GM18870 (cell line): Measurements from ENCODE around the gene GALNT14.

Source experiments
- ATAC-seq: cut with Tn5 transposase; IDR thresholded peaks from one replicate; pipeline ENCODE4 v1.9.1; 2021; ENCODE audit warnings: moderate library complexity; ENCODE audit not compliant: unreplicated experiment

GALNT14 gene

DNA sequence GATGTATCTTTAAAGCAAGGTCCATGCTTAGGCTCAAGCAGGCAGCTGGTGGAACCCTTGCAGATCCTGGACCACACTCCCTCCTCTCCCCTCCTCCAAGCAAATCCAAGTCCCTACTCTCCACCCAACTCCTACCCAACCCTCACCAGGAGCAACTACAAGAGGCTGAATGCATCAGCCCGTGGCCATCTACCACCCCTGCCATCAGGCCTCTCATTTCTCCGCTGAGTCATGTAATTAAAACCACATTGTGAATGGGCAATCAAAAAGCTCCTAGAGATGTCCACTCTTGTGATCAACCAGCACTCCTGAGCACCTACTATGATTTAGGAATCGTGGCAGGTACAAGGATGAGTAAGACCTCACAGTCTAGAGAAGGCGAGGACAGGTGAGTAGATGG lies 188.8 kb downstream of the GALNT14 start:
- ATAC-seq = no peak

- no peak for ATAC-seq
Observed at GRCh38 chr2:30948857-30949256, 189.4 kb downstream of the GALNT14 start.

- no peak for ATAC-seq
Observed at GRCh38 chr2:30948130-30948529, 190.1 kb downstream of the GALNT14 start.

DNA sequence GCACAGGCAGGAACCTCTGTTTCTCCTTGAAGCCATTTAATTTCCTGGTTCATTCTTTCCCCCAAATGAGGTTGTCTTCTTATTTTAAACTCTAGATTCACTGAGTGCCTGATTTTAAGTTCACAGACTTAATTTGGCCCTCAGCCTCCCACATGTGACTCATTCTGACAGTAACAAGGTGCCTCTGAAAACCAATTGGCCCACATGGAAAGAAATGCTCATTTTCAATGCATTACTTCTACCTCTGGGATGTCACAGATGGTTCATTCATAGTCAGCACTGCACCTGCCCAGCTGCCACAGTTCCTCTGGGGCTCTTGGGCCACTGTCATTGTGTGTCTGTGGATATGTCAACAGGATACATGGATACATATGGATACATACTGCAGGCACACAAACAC lies 190.6 kb downstream of the GALNT14 start:
- ATAC-seq = no peak

DNA sequence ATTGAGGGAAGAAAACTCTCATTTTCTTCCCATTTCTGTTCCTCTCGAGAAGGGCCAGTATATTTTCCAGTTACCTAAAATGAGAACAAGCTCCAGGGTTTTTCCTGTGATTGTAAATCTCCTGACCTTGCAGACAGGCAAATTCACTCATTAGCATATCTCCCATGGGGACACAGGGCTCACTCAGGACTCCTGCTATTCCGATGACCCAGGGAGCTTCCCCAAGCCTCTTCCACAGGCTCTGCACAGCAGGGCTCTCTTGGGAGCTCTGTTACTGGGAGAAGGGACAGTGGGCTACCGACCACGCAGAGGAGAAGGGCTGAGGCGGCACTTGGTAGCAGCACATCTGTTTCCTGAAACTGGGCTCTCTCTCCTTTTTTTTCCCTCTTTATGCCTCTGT lies 195.8 kb downstream of the GALNT14 start:
- ATAC-seq = no peak

DNA sequence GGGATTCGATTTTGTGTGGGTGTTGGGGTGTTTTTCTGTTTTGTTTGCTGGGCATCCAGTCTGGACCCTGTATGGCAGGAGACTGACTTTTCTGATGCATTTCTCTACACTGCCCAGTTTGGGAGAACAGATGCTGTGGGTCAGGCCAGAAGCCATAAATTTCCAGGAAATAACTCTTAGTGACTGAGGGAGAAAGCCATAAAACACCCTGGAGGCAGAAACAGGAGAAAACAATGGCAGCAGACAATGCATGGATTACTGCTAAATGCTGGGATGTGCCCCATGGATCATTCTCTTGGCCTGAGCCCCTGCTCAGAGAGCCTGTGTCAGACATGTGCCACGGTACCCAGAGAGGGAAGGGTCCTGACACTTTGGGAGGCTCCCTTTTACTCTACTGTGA lies 197.4 kb downstream of the GALNT14 start:
- no peak for ATAC-seq

DNA sequence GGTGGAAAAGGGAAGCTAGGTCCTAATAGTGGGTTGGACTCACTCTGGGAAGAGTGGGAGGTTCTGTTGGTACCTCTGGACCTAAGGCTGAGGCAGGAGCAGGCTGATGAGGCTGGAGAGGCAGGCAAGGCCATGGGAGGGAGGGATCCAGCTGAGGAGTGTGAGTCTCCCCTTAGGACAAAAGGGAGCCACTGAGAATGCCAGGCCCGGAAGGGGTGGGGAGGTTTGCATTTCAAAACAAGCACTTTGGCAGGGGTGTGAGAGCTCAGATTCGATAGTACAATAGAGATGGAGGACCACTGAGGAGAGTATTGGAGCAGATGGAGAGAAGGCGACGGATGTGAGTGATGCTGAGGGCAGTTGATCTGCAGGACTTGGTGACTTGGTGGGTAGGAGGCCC lies 198.9 kb downstream of the GALNT14 start:
- no peak for ATAC-seq

GRCh38 chr2:30938196-30938595 lies 200.0 kb downstream of the GALNT14 start:
- ATAC-seq = no peak

- ATAC-seq = no peak
Observed at GRCh38 chr2:30936977-30937376, 201.3 kb downstream of the GALNT14 start.

DNA sequence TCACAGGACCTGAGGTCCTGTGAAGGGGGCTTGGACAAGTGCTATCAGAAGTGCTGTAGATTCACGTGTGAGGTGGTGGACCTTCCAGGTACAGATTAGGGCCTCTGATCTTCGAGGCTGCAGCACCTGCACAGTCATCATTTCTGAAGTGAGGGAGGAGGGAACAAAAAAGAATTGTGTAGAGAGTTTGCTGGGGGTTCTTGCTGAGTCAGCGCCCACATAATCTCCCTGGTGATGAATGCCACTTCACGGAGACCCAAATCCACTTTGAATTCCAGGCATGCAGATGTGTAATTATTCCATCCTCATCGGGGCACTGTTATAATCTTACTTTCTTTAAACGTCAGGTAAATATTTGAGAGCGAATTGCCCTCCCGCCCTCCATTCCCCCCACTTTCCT lies 202.4 kb downstream of the GALNT14 start:
- ATAC-seq = no peak

- no peak for ATAC-seq
Observed at GRCh38 chr2:30934066-30934465, 204.2 kb downstream of the GALNT14 start.

DNA sequence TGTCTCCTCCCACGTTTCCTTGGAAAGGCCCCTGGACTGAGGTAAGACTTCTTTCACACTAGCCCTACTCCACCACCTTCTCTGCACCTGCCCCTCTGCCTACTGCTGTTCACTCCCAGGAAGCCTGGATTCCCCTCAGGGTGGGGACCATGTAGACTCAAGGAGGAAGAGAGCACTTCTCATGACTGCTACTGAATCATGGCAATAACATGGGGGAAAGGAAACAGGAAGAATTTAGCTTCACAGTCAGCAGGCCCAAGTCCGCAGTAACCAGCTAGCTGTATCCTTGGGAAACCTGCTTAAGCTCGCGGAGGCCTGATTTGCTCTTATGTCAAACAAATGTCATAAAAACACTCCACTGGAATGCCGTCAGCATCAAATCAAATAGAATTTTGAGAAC lies 204.7 kb downstream of the GALNT14 start:
- no peak for ATAC-seq

GRCh38 chr2:30932870-30933269 lies 205.4 kb downstream of the GALNT14 start:
- ATAC-seq = no peak

DNA sequence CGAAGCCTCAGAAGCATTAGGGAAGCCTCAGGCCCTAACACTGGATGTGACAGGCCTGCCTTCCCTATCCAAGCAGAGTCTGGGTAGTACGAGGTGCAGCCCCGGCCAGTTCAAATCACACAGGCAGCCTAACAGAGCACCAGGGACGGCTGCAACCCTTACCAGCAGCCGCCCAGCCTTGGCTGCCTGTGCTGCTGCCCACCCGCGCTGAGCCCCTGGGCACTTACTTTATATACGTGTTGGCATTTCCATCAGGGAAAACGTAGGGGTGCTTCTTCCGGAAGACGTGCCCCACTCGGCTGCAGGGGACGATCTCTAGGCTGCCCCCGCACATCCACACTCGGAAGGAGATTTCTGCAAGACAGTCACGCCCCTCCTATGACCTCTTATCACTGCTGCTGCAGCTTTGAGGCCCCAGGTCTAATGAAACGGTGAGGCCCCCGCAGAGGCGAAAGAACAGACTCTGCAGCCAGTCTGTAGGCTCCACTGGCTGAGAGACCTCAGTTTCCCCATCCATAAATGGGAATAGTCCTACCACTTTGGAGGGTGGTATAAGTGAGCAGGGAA lies 206.3 kb downstream of the GALNT14 start:
- ATAC-seq = no peak

- no peak for ATAC-seq
Observed at GRCh38 chr2:30930716-30931115, 207.5 kb downstream of the GALNT14 start.

GRCh38 chr2:30927465-30928075 lies 210.7 kb downstream of the GALNT14 start:
- ATAC-seq = no peak

- ATAC-seq = no peak
Observed at GRCh38 chr2:30926606-30927005, 211.6 kb downstream of the GALNT14 start.

GRCh38 chr2:30923623-30924022 lies 214.6 kb downstream of the GALNT14 start:
- no peak for ATAC-seq

- ATAC-seq = no peak
Observed at GRCh38 chr2:30920511-30920910, 217.7 kb downstream of the GALNT14 start.

DNA sequence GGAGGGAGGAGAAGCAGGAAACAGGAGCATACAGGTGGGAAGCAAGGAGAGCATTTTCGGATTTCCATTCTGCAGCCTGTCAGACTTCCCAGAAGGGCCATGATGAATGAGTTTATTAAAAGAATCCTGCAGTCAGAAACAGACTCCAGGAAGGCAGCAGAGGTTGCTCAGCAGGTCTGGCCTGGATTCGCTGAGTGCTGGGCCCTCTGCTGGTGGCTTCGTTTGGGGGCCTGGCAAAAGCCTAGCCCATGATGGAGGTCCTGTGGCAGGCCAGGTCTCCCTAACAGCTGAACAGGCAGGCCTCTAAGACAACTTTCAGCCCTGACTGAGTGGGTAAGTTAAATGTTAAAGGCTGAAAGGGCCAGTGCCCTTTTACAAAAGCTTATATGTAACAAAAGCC lies 222.8 kb downstream of the GALNT14 start:
- ATAC-seq = no peak

GRCh38 chr2:30914456-30914855 lies 223.8 kb downstream of the GALNT14 start:
- ATAC-seq = no peak

- no peak for ATAC-seq
Observed at GRCh38 chr2:30912056-30912455, 226.2 kb downstream of the GALNT14 start.

GRCh38 chr2:30911327-30911726 lies 226.9 kb downstream of the GALNT14 start:
- ATAC-seq = no peak
